Posterior vena cava (tissue), 2 donors: ENCODE data around the gene BAIAP2L1. TPM values are rescaled to one million over a fixed set of nuclear protein-coding genes. Genes with fewer than 3 reads are reported as not detected.
A peak's percentile ranks its signal among the peaks of the same experiment; 100 is the strongest.

Experiments
- DNase-seq: peaks from one replicate; pipeline ENCODE4 v3.0.0-alpha.2; 2020; ENCODE audit warnings: low spot score
- intact Hi-C, 2 donors: fragments of 100-400 bp; cut with DNase I; formaldehyde crosslinking; loops; one replicate each; pipeline versions ENCODE4 v1.14.1 to v1.14.2; 2022 to 2023
- total RNA-seq, 2 donors: library from RNA; stranded (reverse); fragmentation: NEBNext Ultra II Directional; extraction: Animal tissue kit (Norgen Biotek cat#: 25700); gene quantifications; one replicate each; pipeline ENCODE4 v1.2.1, GENCODE V29; 2021
- donor health status: DM: yes; HTN: yes; CAD: no.
- donor health status: DM: yes; HTN: yes; CAD: no.

The BAIAP2L1 gene
- total RNA-seq, 2 donors from 2014 or later = 1.5 to 1.6 TPM

DNA sequence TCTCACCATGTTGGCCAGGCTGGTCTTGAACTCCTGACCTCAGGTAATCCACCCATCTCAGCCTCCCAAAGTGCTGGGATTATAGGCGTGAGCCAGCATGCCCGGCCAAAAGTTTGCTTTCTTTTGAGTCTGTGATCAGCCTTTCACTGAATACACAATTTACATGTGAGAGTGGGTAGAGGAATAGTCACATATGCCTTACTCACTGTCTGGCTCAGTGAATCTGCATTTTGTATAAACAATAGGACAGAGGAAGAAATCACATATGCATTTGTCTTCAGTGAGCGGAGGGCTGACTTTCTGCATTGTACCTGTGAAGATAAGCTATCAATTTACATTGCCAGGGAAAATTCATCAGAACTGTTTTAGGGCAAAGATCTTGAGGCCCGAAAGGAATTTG is 146.4 kb downstream of the BAIAP2L1 start:
- no peak for DNase-seq

DNA sequence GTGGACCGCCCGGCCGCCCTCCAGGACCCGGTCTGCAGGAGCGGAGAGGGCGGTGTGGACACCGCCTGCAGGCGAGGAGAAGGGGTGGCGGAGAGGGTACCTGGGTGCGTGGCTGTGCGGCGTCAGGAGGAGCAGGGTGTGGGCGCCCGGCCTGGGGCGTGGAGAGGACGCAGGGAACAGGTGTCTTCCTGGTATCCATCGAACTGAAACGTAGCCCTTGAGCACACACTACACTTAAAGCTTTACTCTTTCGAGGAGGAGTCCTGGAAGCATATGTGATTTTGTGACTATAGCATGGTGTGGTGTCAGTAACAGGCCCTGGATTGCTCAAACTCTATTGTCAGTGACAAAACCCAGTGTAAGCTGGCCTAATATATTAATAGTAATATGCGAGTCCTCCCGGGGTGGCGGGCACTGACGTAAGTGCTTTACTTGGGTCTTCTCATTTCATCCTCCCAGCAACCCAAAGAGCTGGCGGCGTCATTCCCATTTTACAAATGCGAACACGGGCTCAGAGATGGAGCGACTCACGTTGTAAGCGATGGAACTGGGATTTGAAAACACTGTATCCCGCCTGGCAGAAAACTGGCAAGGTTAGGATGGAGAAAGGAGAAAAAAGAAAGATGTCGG is 148.3 kb downstream of the BAIAP2L1 start:
- DNase-seq = no peak
- intact Hi-C loops = no loop called here

More for the DNA sequence above, 146.4 kb downstream of the BAIAP2L1 start:
- intact Hi-C loops = no loop called here

DNA sequence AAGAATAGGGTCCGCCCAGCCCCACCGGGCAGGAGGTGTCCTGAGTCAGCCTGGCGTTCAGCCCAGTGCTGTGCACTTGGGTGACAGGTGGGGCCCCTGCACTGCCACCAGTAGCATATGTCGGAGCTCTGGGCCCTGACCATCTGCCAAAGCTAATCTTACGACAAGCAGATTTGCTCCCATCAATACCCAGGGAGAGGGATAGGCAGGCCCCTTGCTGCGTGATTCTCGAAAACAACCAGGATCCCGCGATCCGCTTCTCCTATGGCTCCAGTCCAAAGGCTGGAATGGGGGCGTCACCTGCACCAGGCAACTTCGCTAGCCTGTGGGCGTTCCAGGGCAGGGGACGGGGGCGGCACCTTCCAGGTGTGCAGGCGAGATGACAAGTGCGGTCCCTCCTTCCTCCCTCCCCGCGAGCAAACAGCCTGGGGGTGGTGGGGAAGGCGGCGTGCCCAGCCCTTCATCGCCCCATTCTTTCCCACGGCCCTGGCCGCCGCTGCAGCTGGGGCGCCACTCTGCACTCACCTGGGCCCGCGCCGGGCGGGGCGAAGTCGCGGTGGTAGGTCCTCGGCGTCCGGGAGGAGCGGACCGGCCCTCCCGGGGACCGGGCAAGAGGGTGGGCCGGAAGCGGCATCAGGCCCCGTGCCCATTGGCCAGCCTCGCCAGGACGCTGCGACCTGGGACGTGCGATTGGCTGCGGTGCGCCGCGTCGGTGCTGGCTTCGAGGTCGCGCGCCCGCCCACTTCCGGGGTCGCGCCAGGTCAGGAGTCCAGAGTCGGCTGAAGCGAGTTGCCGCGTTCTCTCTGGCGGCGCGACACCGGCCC is 149.1 kb downstream of the BAIAP2L1 start, which contains the start of gene TECPR1:
TECPR1 (minus strand) TSS at position 632 of the 824 bp plus-strand sequence. CDS start 6,086 bp downstream, outside the sequence.
- peak; percentile 98 for DNase-seq
- intact Hi-C loops = no loop called here

DNA sequence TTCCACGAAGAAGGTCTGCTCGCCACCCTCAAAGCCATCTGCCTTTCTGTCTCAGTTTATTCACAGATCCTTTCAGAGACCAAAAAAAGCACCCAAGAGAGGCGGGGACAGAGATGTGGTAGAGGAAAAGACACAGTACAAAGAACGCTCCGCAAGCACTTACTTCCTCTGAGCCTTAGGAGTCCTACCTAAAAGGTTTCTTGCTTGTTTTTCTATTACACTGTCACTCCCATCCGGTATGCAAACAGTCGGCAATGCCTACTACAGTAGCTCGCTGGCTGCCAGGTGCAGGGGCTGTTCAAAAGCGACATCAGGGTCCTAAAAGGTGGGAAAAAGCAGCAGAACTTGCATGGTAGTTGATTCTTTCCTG is 149.7 kb downstream of the BAIAP2L1 start:
- DNase-seq = no peak
- intact Hi-C loops = no loop called here

DNA sequence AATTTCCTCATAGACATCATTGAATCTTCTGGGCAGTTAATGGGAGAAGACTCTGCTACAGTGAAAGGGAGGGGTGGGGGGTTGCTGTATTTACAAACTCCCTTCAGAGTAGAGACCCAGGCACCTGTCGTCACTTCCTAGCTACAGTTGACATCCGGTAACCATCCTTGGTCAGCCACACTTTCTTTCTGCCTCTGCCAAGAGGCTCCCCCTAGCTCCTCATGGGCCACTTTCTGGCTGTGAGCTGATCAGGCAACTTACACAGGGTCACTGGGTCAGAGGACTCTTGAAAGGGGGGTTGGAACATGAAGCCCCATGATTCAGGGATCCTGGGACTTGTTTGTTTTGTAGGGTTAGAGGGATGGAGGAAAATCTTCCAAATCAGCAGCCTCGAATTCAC is 150.1 kb downstream of the BAIAP2L1 start:
- intact Hi-C loops = no loop called here

DNA sequence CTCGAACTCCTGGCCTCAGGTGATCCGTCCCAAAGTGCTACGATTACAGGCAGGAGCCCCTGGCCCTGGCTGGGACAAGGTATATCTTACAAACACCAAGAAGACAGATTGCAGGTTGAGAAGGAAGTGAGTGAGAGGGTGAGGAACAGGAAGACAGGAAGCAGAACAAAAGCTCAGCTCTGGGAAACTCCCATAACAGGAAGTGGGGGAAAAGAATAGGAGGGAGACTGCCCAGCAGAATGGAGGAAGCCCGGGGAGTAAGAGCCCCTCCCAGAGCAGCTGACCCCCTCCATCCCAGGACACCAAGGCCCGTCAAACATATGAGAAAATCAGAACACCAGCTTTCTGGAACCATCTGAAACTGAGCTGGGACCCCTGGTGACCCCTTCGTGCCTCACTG is 151.8 kb downstream of the BAIAP2L1 start:
- DNase-seq = no peak
- intact Hi-C loops = no loop called here

More for the DNA sequence above, 150.1 kb downstream of the BAIAP2L1 start:
- DNase-seq = no peak

DNA sequence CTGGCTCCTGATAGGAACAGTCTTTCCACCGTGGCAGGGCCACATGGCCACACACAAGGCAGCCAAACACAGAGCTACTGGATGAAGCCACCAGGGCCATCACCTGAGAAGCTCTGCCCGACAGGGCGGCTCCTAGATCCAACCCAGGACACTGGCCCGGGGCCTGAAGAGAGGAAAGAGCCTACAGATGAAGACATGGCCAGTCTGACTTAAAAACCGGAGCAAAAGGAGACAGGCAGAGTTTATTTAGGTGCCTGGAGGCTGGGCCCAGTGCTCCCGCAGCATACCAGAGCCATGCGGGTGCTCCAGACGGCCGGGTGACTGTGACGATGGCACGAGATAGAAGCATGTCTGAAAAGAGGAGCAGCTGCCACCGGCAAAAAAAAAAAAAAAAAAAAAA is 152.7 kb downstream of the BAIAP2L1 start:
- intact Hi-C loops = no loop called here

DNA sequence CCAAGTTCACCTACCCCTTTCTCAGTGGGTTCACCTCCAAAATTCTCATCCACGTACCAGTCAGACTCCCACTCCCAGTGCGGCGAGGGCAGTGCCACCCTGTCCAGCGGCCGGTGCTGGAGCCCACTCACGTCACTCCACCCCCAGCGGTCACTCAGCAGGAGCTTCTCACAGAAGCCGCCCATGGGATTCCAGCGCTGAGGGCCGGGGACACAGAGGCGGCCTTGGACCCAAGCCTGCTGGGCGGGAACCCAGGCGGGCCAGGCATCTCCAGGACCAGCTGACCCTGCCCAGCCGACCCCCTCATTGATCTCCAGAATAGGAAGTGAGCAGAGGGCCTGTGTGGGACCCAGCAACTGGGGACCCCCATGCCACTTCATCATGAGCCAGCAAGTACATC is 156.0 kb downstream of the BAIAP2L1 start:
- intact Hi-C loops = no loop called here
- DNase-seq = no peak

More for the DNA sequence above, 152.7 kb downstream of the BAIAP2L1 start:
- DNase-seq = no peak

DNA sequence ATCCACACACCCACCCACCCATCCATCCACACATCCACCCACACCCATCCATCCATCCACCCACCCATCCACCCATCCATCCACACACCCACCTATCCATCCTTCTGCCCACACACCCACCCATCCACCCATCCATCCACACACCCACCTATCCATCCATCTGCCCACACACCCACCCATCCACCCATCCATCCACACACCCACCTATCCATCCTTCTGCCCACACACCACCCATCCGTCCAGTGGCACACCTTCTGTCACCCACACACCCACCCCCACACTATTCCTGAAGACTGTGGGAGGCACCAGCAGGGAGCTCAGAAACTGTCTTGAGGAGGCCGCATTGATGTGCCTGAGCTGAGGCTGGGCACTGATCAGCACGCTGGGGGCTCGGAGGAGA is 158.0 kb downstream of the BAIAP2L1 start:
- DNase-seq = no peak
- intact Hi-C loops = no loop called here

DNA sequence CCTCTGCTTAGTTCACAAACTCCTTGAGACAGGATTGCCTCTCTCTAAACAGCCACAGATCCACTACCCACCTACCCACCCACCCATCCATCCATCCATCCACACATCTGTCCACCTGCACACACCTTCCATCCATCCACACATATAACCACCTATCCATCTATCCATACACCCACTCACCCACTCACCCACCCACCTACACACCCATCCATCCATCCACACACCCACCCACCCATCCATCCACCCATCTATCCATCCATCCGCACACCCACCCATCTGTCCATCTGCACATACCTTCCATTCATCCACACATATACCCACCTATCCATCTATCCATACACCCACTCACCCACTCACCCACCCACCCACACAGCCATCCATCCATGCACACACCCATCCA is 158.5 kb downstream of the BAIAP2L1 start:
- intact Hi-C loops = no loop called here
- DNase-seq = no peak

DNA sequence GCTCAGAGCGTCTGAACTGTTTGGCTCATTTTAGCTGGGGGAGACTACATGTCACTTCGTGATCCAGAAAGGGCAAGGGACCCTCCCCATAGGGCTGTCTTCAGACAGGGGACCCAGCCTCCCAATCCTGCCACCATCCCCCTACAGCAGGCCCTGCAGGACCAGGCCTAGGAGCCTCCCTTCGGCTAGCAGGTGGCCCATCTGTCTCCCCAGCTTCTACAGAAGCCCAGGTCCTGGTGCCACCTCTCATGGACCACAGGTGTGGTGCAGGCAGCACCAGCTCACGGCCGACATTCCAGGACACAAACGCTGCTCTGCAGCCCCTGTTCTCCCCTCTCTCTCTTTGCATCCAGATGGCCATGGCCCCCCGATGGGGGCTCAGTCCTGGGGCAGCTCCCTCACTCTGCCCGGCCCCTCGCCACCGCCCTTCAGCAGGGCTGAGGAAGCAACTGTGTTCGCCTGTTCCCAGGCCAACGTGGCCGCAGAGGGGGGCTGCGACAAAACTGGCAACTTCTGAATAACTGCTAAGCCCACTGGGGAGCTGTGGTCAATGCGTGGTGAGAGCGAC is 159.1 kb downstream of the BAIAP2L1 start:
- DNase-seq = no peak
- intact Hi-C loops = no loop called here

Other genes with a start within 250 kb of the BAIAP2L1 start
- under 1 TPM in 1 of 2 donors, not detected in 1; 0.71 TPM for gene BHLHA15, start 189.7 kb downstream of the BAIAP2L1 start, total RNA-seq
- 10 to 100 TPM; 29.7 to 36.7 TPM for gene TECPR1, start 148.9 kb downstream of the BAIAP2L1 start, total RNA-seq
- gene BRI3, start 119.4 kb downstream of the BAIAP2L1 start, total RNA-seq = 100 to 1,000 TPM; 183 to 193 TPM
- 1 to 10 TPM; 1.8 to 3.3 TPM for gene NPTX2, start 216.2 kb upstream of the BAIAP2L1 start, total RNA-seq